GM21447 (cell line): Measurements from ENCODE around the gene WDFY4.

Source experiments
- ATAC-seq: cut with Tn5 transposase; IDR thresholded peaks from one replicate; pipeline ENCODE4 v1.9.1; 2021; ENCODE audit not compliant: unreplicated experiment

The WDFY4 gene

DNA sequence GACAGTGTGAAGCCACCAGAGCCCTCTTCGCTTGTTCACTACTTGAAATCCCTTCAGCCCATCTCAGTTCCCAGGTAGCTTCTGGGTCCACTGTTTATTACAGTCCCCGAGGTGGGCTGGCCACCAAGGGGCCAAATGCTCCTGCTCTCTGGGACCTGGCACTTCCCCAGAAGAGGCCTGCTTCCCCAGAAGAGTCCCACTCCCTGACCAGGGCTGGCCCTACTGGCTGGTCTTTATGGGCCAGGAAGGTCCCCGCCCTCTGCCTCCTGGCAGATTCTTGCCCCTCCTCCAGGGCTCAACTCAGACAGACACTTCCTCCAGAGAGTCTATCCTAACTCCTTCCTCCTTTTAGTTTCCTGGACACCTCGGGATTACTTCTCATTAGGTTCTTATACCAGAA lies 325.6 kb downstream of the WDFY4 start:
- no peak for ATAC-seq

DNA sequence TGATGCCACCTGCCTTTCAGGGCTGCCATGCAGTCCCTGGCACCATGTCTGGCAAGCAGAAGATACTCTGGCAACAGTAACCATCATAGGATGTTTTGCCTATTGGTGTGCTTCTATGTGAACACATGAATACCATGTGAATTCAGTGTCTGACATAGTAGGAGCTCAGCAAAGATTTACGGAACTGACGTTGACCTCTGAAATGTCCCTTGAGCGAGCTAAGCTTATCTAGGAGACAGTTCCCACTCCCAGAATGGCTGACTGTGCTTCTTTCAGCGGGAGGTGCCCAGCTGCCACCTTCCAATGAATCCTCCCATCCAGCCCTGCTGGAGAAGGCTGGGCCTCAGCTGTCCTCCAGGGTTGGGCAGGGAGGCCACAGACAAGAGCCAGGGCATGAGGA lies 326.2 kb downstream of the WDFY4 start:
- no peak for ATAC-seq

DNA sequence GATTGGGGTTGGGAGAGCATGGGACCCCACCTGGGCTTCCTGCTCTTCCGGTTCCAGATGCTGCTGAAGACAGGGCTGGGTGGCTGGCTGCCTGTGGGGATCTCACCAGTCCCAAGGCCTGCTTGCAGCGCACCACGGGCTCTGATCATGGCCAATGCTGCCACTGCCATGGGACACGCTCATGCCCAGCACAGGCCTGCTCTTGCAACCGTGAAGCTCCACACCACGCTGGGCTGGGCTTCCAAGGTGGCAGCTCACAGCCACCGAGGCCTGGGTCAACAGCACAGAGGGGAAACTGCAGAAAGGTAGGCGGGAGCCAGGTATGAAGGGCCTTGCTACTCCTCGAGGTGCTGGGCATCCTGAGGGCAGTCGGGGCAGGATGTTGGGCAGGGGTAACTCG lies 327.1 kb downstream of the WDFY4 start:
- ATAC-seq: no peak

DNA sequence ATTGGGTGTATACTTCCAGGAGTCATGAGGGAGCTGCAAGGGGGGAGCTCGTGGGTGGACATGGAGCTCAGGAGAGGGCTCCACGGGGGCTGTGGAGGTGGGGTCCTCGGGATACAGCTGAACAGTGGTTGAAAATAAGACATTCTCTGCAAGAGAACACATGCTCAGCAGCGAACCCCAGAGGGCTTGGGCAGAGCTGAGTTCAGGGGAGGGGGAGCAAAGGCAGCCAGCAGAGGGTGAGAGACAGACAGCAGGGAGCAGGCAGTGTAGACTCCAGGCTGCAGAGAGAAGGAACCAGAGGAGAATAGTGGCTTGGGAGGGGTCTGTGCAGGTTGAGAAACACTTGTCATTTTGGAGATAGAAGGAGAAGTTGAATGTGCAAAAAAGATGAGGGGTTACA lies 327.9 kb downstream of the WDFY4 start:
- ATAC-seq: no peak

DNA sequence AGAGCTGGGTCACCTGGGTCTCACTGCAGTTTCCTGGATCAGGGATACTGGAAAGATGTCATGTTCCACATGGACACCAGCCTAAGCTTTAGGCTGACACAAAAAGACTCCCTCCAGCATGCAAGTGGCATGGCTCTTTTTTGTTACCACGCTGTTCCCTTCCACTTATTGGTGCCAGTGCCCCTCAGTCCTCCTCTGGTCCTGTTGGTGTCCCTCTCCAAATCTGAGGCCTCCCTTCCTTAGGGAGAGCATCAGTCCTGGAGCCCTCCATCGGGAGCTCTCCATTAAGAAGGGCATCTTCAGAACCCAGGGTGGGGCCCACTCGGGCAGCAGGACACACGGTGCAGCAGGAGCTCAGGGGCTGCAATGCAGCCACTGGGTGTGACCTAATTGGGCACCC lies 331.0 kb downstream of the WDFY4 start:
- ATAC-seq: no peak

DNA sequence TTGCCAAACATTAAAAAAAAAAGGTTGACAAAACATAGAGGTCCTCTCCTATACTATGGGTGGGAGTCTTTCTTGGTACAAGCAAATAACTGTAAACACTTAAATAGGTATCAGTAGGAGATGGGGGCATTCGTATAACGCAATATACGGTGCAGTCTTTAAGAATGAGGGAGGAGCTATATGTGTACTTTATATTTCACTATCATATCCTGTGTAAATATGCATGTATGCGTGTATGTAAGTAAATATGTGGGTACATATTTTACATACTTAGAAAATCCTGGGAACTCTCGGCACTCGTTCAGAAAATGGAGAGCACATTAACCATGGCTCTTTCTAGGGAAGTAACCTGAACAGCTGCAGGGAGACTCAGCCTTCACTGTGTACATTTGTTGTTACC lies 337.0 kb downstream of the WDFY4 start:
- no peak for ATAC-seq

DNA sequence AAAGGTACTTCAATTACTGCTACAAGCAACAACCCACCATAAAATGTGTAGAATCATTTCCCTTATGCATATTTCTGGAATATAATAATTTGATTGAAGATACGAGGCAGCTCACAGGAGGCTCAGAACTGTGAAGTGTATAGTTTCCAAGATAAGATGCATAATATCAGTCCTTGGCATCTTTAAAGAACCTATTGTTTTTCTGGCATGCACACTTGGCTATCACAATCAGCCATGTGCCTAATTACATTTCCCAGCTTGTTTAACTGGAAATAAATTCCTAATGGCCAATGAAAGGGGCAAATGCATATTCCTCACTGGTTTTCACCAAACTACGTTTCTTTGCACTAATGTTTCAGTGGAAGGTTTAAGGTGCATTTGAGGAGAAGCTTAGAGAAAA lies 338.4 kb downstream of the WDFY4 start:
- no peak for ATAC-seq

DNA sequence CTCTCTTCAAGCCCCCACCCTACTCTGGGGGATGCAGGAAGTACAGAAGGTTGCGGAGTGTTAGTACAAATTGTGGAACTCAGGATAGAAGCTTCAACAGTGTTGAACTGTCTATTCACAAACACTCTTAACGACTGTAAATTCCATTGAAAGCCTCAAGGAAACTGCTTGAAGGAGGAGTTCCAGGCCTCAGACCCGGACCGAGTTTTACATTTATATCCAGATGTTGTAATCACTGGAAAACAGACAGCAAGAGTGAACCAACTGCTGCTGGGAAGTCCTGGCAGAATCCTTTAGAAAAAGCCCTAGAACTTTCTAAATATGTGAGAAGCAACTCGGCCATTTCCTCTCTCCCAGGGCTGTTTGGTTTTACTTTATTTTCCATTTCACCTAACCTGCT lies 339.1 kb downstream of the WDFY4 start:
- ATAC-seq: no peak

DNA sequence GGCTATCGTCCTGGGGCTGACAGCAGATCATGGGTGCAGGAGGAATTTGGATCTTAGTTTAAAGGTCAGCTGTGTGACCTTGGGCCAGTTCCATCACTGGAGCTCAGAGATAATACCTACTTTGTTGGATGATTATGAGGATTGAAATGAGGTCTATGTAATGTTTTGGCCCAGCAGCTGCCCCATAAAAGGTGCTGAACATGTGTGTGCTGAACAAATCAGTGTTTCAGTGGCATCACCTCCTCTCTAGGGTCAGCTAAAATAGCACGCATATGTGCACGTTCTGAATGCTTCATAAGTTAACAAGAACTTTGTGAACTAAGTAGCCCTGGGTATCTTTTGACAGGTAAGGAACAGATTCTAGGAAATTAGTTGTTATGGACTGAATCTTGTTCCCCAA lies 339.8 kb downstream of the WDFY4 start:
- ATAC-seq: no peak

DNA sequence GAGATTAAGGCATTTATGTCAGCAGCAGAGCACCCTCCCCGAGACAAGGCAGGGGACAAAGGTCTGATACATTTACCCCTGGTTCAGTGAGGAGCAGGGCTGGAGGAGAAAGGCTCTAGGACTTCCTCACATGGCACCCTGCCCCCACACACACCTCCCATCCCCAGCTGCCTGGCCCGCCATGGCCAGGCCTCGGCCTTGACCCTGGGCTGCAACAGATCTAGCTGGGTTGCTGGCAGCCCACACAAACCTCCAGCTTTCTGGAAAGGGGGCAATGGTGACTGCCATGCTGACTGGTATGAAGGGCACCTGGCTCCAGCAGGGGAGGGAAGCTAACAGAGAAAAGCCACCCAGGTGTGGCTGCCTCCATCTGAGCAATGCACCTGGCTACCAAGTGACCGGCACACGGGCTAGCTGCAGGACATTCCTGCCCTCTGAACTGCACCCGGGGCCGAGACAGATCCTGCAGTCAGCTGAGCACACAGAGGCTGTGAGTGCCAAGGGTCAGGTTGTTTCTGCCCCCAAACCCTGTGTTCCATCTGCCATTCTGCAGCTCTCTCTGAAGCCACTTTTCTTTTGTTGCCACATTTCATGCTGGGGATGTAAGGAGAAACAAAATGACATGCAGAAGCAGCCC lies 340.8 kb downstream of the WDFY4 start:
- ATAC-seq: no peak

DNA sequence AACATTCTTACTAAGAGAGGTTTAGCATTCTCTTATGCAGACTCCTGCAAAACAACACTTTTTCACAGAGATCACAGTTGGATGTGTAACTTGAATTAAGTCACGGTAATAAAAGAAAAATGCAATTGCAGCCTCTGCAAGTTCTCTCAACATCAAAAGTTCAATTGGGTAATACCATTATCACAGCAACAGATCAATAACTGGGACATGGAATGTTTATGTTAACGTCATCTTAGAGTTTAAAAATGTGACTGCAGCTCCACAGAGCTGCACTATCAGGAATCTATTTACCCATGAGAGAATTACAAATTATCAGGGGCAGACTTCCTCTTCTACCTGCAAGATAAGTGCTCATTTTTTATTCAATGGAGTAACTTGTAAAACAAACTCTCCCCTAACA lies 344.0 kb downstream of the WDFY4 start:
- ATAC-seq: no peak

DNA sequence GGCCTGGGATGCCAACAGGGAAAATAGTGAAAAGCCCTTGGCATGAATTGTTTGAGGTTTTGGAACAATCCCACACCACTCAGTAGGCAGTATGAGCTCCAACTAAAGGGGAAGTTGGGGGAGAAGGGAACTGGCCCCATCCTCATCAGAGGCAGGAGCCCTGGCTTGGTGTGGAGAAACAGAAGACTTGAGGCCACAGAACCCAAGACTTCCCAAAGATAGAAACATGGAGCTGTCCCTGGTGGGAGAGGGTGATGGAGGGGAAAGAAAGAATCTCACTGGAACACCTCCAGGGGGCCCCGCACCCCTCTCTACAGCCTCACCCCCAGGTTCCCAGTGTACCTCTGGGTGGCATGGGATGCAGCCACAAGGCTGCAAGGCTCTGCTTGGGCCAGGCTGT lies 345.0 kb downstream of the WDFY4 start:
- ATAC-seq: no peak
